Measurements from ENCODE around the gene HK1. TPM values are rescaled to one million over a fixed set of nuclear protein-coding genes. Genes with fewer than 3 reads are reported as not detected.

HK1 gene
- total RNA-seq, 1 donor from 2014 or later, result 162 TPM

DNA sequence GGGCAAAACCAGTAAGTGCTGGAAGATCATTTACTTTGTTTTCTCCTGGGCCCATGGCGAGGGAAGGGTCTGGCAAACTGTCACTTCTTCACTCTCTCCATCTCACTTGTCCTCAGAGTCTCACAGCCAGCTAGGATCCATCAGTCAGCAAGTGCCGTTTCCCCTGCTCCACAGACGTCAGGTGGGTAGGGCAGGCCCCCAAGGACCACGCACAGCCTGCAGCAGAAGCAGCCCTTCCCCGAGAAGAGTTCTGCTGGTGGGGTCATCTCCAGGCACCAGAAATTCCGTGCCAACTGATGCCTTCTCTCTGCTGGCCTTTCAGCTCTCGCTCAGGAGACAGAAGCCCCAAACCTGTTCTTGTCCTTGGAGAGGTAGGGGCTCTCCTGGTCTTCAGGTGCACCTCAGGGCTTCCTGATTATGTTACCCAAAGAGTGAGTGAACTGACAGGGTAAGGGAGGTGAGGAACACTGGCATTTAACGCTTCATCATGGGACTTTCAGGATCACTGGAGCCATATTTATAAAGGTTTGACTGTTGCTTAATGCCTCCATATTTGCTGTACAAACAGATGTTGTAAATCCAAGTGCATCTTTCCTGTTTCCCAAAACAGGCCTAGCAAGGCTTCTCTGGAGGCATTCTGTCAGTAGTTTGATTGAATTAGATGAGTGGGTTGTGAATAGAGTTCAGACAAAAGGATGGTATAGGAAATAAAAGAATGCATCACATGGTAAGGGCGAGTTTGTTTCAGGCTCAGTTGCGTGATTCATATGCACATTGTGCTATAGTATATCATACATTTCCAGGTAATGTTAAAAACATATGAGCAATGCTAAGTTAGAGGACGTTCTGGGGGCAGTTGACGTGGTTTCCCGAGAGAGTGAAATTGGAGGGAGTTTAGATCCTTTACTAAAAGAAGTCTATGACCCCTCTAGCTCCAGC, 159.3 kb downstream of the HK1 start:
- TF ChIP-seq, protein P1, sequence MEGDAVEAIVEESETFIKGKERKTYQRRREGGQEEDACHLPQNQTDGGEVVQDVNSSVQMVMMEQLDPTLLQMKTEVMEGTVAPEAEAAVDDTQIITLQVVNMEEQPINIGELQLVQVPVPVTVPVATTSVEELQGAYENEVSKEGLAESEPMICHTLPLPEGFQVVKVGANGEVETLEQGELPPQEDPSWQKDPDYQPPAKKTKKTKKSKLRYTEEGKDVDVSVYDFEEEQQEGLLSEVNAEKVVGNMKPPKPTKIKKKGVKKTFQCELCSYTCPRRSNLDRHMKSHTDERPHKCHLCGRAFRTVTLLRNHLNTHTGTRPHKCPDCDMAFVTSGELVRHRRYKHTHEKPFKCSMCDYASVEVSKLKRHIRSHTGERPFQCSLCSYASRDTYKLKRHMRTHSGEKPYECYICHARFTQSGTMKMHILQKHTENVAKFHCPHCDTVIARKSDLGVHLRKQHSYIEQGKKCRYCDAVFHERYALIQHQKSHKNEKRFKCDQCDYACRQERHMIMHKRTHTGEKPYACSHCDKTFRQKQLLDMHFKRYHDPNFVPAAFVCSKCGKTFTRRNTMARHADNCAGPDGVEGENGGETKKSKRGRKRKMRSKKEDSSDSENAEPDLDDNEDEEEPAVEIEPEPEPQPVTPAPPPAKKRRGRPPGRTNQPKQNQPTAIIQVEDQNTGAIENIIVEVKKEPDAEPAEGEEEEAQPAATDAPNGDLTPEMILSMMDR (IDR thresholded peaks at IDR 0.05; ENCODE audit: unreplicated experiment), result no peak
- peaks cover 41% of the 10 kb centered on the region for H3K4me1 Mint-ChIP-seq (ENCODE audit: unreplicated experiment)
- H3K36me3 Mint-ChIP-seq (ENCODE audit: low read depth, unreplicated experiment), result peaks cover 8% of the 10 kb centered on the region
- H3K4me3 Mint-ChIP-seq (ENCODE audit: unreplicated experiment), result no peak overlapping the region
- no peak for DNase-seq (ENCODE audit: low spot score)
- H3K9me3 Mint-ChIP-seq (ENCODE audit: unreplicated experiment), result no peaks in the 10 kb centered on the region
- H3K27me3 Mint-ChIP-seq (ENCODE audit: unreplicated experiment), result peaks cover 13% of the 10 kb centered on the region
- H3K27ac Mint-ChIP-seq (ENCODE audit: unreplicated experiment), result peak overlapping the region; percentile 86

DNA sequence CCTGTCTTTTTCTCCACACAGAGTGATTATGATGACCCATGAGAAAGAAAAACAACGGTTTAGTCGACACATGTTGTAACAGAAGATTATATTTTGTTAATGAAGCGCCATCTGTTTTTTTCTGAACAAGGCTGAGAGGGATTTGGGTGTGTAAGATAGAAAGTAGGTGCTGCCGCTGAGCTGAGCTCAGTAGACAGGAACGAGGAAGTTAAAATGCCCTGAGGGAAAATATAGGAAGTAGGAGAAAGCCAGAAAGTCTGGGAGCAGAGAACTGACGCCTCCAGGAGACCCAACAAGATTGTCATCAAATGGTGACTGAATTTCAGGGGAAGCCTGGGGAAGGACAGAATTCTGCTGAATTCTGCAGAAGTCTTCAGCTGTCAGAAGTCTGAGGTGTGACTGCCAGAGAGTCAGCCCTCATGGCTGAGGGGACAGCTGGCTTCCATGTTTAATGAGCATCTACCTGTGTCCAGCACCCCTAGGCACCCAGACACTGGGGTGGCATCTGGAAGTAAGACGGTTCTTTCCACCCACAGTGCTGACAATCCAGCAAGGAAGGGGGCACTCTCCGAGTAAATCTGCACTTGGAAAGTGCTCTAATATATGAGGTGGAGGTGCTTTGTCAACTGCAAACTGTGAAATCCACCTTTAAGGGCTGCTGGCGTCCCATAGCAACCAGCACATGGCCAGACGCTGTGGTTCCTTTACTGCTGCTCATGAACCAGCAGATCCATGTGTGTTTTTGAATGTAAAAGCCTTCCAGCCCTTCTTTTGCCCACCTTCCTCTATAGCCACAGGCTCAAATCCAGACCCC, 160.4 kb downstream of the HK1 start:
- Mint-ChIP-seq H3K4me3 (ENCODE audit: unreplicated experiment) (no peak overlapping the region), H3K9me3 (ENCODE audit: unreplicated experiment) (no peaks in the 10 kb centered on the region), H3K36me3 (ENCODE audit: low read depth, unreplicated experiment) (peaks cover 8% of the 10 kb centered on the region), H3K27me3 (ENCODE audit: unreplicated experiment) (peaks cover 13% of the 10 kb centered on the region), H3K4me1 (ENCODE audit: unreplicated experiment) (peaks cover 49% of the 10 kb centered on the region), H3K27ac (ENCODE audit: unreplicated experiment) (peak overlapping the region; percentile 86)
- TF ChIP-seq, protein P1 (IDR thresholded peaks at IDR 0.05; ENCODE audit: unreplicated experiment), result no peak
- DNase-seq (ENCODE audit: low spot score), result no peak

DNA sequence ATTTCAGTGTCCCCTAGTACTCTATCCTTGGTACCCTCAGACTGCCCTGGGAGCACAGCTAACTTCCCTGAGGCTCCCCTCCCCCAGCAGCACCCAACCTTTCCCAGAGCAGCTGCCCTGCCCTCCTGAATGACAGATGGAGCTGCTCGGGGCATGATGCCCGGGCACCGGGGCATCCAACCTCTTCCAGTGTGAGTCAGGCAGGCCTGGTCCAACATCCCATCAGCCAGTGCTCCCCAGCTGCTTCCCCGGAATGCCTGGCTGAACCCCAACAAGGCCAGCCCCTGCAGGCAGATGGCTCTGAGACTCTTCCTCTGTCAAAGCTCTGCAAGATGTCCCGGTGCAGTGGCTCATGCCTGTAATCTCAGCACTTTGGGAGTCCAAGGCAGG, 161.0 kb downstream of the HK1 start:
- peaks cover 8% of the 10 kb centered on the region for H3K36me3 Mint-ChIP-seq (ENCODE audit: low read depth, unreplicated experiment)
- H3K4me3 Mint-ChIP-seq (ENCODE audit: unreplicated experiment), result no peak overlapping the region
- no peak for DNase-seq (ENCODE audit: low spot score)
- H3K27me3 Mint-ChIP-seq (ENCODE audit: unreplicated experiment), result peaks cover 13% of the 10 kb centered on the region
- no peaks in the 10 kb centered on the region for H3K9me3 Mint-ChIP-seq (ENCODE audit: unreplicated experiment)
- peak overlapping the region; percentile 86 for H3K27ac Mint-ChIP-seq (ENCODE audit: unreplicated experiment)
- TF ChIP-seq, protein P1 (IDR thresholded peaks at IDR 0.05; ENCODE audit: unreplicated experiment), result no peak
- peaks cover 49% of the 10 kb centered on the region for H3K4me1 Mint-ChIP-seq (ENCODE audit: unreplicated experiment)

DNA sequence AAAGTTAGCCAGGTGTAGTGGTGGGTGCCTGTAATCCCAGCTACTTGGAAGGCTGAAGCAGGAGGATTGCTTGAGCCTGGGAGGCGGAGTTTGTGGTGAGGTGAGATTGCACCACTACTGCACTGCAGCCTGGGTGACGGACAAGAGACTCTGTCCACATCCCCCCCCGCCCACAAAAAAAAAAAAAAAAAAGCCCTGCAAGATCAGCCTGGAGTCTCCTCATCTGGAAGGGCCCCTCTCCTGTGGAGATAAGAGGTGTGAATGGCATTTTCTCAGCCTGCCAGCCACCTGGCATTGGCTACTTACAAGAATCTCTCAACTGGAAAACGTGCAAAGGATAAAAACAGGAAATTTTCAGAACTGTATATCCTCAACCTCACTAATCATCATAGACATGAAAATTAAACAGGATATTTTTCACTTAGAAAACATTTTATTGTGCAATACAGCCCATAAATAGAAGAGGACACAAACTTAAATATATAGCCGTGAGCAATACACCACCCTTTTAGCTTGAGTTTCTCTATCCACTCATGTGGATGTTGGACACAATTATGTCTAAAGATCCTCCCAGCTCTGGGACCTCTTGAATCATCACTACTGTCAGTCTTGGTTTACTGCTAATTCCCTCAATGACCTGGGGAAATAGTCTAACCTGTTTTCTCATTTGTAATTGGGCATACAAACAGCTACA, 161.7 kb downstream of the HK1 start:
- H3K4me3 Mint-ChIP-seq (ENCODE audit: unreplicated experiment), result no peak overlapping the region
- H3K9me3 Mint-ChIP-seq (ENCODE audit: unreplicated experiment), result no peaks in the 10 kb centered on the region
- H3K36me3 Mint-ChIP-seq (ENCODE audit: low read depth, unreplicated experiment), result peaks cover 8% of the 10 kb centered on the region
- no peak for DNase-seq (ENCODE audit: low spot score)
- H3K4me1 Mint-ChIP-seq (ENCODE audit: unreplicated experiment), result peaks cover 50% of the 10 kb centered on the region
- H3K27me3 Mint-ChIP-seq (ENCODE audit: unreplicated experiment), result peaks cover 11% of the 10 kb centered on the region
- TF ChIP-seq, protein P1 (IDR thresholded peaks at IDR 0.05; ENCODE audit: unreplicated experiment), result no peak
- H3K27ac Mint-ChIP-seq (ENCODE audit: unreplicated experiment), result no peak overlapping the region

Measured in endothelial cell (in vitro differentiated cells).